Upper lobe of left lung (tissue), 6 donors: ENCODE data around the gene SPTLC3. TPM values are rescaled to one million over a fixed set of nuclear protein-coding genes. Genes with fewer than 3 reads are reported as not detected.

ENCODE experiments used
- ATAC-seq, 2 donors: fragments of 200-7000 bp; cut with Tn5 transposase; one replicate each; pipeline ENCODE4 v1.9.1; 2022; ENCODE audit warnings: mild to moderate bottlenecking in 2 of 2, moderate library complexity in 2 of 2; ENCODE audit not compliant: low FRiP score in 2 of 2
- DNase-seq, 2 donors: peaks; one replicate each; pipeline ENCODE4 v3.0.0-alpha.2; 2019 to 2020
- H3K27ac ChIP-seq, 4 donors: fragments of 200-600 bp; sonication (generic); one replicate each; pipeline ENCODE4 v1.5.1; 2016 to 2019
- H3K27me3 ChIP-seq, 4 donors: fragments of 200-600 bp; sonication (generic); one replicate each; pipeline ENCODE4 v1.5.1; 2017 to 2019
- H3K36me3 ChIP-seq, 4 donors: fragments of 200-600 bp; sonication (generic); one replicate each; pipeline ENCODE4 v1.5.1; 2016 to 2019
- H3K4me1 ChIP-seq, 4 donors: fragments of 200-600 bp; sonication (generic); one replicate each; pipeline ENCODE4 v1.5.1; 2018 to 2019
- H3K4me3 ChIP-seq, 4 donors: fragments of 200-600 bp; sonication (generic); one replicate each; pipeline ENCODE4 v1.5.1; 2017 to 2019; ENCODE audit warnings: mild to moderate bottlenecking in 2 of 4, moderate library complexity in 1 of 4
- H3K9me3 ChIP-seq, 4 donors: fragments of 200-600 bp; sonication (generic); one replicate each; pipeline ENCODE4 v1.5.1; 2018 to 2019
- CTCF ChIP-seq, 6 experiments: fragments of 450-650 bp in 4 of 6; fragments of 200-600 bp in 2 of 6; sonication (generic) in 2 of 6; IDR thresholded peaks; one replicate each; pipeline ENCODE4 v1.5.1; 2016 to 2019; ENCODE audit warnings: antibody characterized with exemption in 6 of 6
- EP300 ChIP-seq, 4 donors: sonication (generic); formaldehyde crosslinking; IDR thresholded peaks; one replicate each; pipeline ENCODE4 v1.5.1; 2017; ENCODE audit warnings: antibody characterized with exemption in 4 of 4, control low read depth in 2 of 4
- POLR2A ChIP-seq, 4 donors: fragments of 450-650 bp; IDR thresholded peaks; one replicate each; pipeline ENCODE4 v1.5.1; 2016 to 2017; ENCODE audit warnings: antibody characterized with exemption in 4 of 4, mild to moderate bottlenecking in 2 of 4
- POLR2AphosphoS5 ChIP-seq, 2 donors: sonication (generic); formaldehyde crosslinking; IDR thresholded peaks; one replicate each; pipeline ENCODE4 v1.5.1; 2017; ENCODE audit warnings: antibody characterized with exemption in 2 of 2
- WGBS, 2 donors: methylation state at CpG; one replicate each; pipeline ENCODE4 v1.1.5; 2017 to 2018; 5-methylcytosine and 5-hydroxymethylcytosine counted together
- total RNA-seq, 6 donors: library from RNA; depleted of rRNA in 4 of 6; stranded (reverse); fragments of >200 nt in 4 of 6; gene quantifications; one replicate each; pipeline versions ENCODE4 v1.1.0 to v1.2.1, GENCODE V29; 2016 to 2021
- donor health status: DM: no; HTN: no; CAD: no; lungs with moderate emphysema.
- donor health status: DM: no; HTN: yes; CAD: no; lungs with severe emphysema.

Gene SPTLC3
- total RNA-seq, 6 donors from 2014 or later, result 9.0 to 21.7 (median 15.8) TPM

GRCh38 chr20:13098720-13099355 lies 90.1 kb downstream of the SPTLC3 start:
- whole genome bisulfite sequencing, 2 donors, result 87 to 88% methylated on average over 4 of the region's 4 CpGs
- no peaks in the 10 kb centered on the region for H3K9me3 ChIP-seq
- DNase-seq (no peak), ATAC-seq (no peak)
- no peak for TF ChIP-seq POLR2A (IDR thresholded peaks at IDR 0.05)
- no peak for TF ChIP-seq CTCF (IDR thresholded peaks at IDR 0.05)
- TF ChIP-seq POLR2AphosphoS5 (IDR thresholded peaks at IDR 0.05), result no peak
- no peak for TF ChIP-seq EP300 (IDR thresholded peaks at IDR 0.05)
- peaks cover 0 to 4% (median 2%) of the 10 kb centered on the region in 4 donors for H3K36me3 ChIP-seq
- H3K4me3 ChIP-seq, result no peak overlapping the region
- no peaks in the 10 kb centered on the region for H3K27me3 ChIP-seq
- H3K4me1 ChIP-seq, result no peaks in the 10 kb centered on the region
- H3K27ac ChIP-seq, result no peak overlapping the region

- DNase-seq (no peak), ATAC-seq (no peak)
- Histone ChIP-seq H3K4me3 (no peak overlapping the region), H3K4me1 (no peaks in the 10 kb centered on the region), H3K27me3 (no peaks in the 10 kb centered on the region), H3K36me3 (peaks cover 0 to under 1% (median 0%) of the 10 kb centered on the region in 4 donors), H3K9me3 (no peaks in the 10 kb centered on the region), H3K27ac (no peak overlapping the region)
- TF ChIP-seq CTCF (IDR thresholded peaks at IDR 0.05), result no peak
- TF ChIP-seq POLR2AphosphoS5 (IDR thresholded peaks at IDR 0.05), result no peak
- no peak for TF ChIP-seq EP300 (IDR thresholded peaks at IDR 0.05)
These were observed 90.9 kb downstream of the SPTLC3 start for GRCh38 chr20:13099676-13100075.

GRCh38 chr20:13101276-13101675 lies 92.5 kb downstream of the SPTLC3 start:
- Histone ChIP-seq H3K9me3 (no peaks in the 10 kb centered on the region), H3K36me3 (no peaks in the 10 kb centered on the region), H3K27ac (no peak overlapping the region), H3K4me3 (no peak overlapping the region), H3K27me3 (no peaks in the 10 kb centered on the region), H3K4me1 (no peaks in the 10 kb centered on the region)
- 80 to 88% methylated on average over 2 of the region's 2 CpGs for WGBS, 2 donors
- DNase-seq (no peak), ATAC-seq (no peak)
- TF ChIP-seq CTCF (IDR thresholded peaks at IDR 0.05) (no peak), POLR2A (IDR thresholded peaks at IDR 0.05) (no peak), EP300 (IDR thresholded peaks at IDR 0.05) (no peak), POLR2AphosphoS5 (IDR thresholded peaks at IDR 0.05) (no peak)

- Histone ChIP-seq H3K27ac (no peak overlapping the region), H3K4me3 (no peak overlapping the region), H3K4me1 (no peaks in the 10 kb centered on the region), H3K27me3 (no peaks in the 10 kb centered on the region), H3K9me3 (no peaks in the 10 kb centered on the region), H3K36me3 (no peaks in the 10 kb centered on the region)
- DNase-seq (no peak), ATAC-seq (no peak)
- no peak for TF ChIP-seq EP300 (IDR thresholded peaks at IDR 0.05)
- TF ChIP-seq POLR2A (IDR thresholded peaks at IDR 0.05), result no peak
- TF ChIP-seq CTCF (IDR thresholded peaks at IDR 0.05), result no peak
- no peak for TF ChIP-seq POLR2AphosphoS5 (IDR thresholded peaks at IDR 0.05)
- 42 to 80% methylated on average over 5 of the region's 5 CpGs for WGBS, 2 donors
These were observed 92.9 kb downstream of the SPTLC3 start for GRCh38 chr20:13101706-13102105.

- Histone ChIP-seq H3K36me3 (no peaks in the 10 kb centered on the region), H3K27me3 (no peaks in the 10 kb centered on the region), H3K4me1 (no peaks in the 10 kb centered on the region), H3K27ac (no peak overlapping the region), H3K4me3 (no peak overlapping the region), H3K9me3 (no peaks in the 10 kb centered on the region)
- no peak for DNase-seq
- TF ChIP-seq EP300 (IDR thresholded peaks at IDR 0.05), result no peak
- no peak for TF ChIP-seq POLR2AphosphoS5 (IDR thresholded peaks at IDR 0.05)
- no peak for TF ChIP-seq CTCF (IDR thresholded peaks at IDR 0.05)
- no peak for TF ChIP-seq POLR2A (IDR thresholded peaks at IDR 0.05)
- WGBS, 2 donors, result 89 to 93% methylated on average over 3 of the region's 3 CpGs
- ATAC-seq, result no peak
These were observed 93.5 kb downstream of the SPTLC3 start for GRCh38 chr20:13102237-13102636.
